ENCODE data around the gene GPR42.

GPR42 gene

DNA sequence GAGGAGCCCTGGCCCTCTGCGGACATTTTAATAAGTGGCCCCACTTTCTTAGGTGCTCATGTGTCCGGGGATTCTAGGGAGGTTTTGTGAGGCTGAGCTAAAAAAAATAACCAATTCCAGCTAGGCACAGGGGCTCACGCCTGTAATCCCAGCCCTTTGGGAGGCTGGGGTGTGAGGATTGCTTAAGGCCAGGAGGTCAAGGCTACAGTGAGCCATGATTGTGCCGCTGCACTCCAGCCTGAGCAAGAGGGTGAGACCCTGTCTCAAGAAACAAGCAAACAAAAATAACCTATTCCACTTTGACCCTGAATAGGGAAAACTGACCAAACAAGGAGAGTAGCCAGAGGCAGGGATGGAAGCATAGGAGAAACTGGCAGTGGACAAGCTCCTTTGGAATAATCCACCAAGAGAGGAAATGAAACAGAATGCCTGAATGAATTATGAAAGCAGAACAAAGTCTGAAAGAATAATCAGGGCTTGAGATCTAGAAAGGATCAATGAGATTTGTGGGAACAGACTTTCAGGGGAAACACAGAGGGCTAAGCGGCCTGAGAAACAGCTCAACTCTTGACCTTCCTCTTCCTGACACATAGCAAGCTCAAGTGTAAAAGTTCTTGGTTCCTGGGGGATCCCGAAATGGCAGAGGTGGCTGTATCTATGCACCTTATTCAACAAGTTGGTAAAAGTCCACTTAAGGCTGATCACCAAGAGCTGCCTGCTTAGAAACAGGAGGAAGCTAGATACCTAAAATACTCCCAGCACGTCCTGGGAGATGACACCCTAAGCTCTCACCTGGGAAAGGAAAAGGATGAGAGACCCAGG lies 47.1 kb downstream of the GPR42 start:
- DNase-seq (ENCODE audit: low read depth in 2 of 2): no peak

GRCh38 chr19:35419046-35419445 lies 48.2 kb downstream of the GPR42 start:
- no peak for DNase-seq (ENCODE audit: low read depth in 2 of 2)

DNA sequence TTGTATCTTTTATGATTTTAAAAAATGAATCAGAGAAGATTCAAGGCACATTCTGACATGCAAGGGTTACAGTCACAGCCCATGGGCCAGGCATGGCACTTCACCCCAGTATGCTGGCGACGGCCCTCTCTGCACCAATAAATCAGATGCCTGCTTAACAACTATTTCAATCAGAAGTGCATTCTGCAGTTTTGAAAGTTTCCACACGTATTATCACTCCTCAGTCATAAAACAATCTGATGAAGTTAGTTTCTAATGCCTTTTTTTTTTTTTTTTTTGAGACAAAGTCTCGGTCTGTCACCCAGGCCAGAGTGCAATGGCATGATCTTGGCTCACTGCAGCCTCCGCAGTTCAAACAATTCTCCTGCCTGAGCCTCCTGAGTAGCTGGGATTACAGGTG lies 48.9 kb downstream of the GPR42 start:
- DNase-seq (ENCODE audit: low read depth in 2 of 2): no peak

DNA sequence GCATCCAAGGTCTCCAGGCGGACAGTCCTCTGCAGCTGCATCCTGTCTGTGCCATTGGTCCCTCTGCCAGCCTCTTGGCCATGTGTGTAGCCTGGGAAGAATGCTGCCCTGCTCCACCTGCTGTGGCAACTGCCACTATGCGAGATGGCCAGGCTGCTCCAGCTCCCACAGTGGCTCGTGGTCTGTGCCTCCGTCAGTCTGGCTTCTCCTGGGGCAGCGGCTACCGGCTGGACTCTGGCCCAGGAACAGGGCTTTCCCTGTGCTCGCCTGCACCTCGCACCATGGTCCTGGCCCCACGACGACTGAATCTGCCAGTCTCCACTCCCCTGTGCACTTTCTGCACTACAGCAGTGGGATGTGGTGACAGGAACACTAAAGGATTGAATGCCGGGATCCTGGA lies 50.5 kb downstream of the GPR42 start:
- DNase-seq (ENCODE audit: low read depth in 2 of 2): no peak
